ENCODE results near the gene GJB2.

The GJB2 gene

DNA sequence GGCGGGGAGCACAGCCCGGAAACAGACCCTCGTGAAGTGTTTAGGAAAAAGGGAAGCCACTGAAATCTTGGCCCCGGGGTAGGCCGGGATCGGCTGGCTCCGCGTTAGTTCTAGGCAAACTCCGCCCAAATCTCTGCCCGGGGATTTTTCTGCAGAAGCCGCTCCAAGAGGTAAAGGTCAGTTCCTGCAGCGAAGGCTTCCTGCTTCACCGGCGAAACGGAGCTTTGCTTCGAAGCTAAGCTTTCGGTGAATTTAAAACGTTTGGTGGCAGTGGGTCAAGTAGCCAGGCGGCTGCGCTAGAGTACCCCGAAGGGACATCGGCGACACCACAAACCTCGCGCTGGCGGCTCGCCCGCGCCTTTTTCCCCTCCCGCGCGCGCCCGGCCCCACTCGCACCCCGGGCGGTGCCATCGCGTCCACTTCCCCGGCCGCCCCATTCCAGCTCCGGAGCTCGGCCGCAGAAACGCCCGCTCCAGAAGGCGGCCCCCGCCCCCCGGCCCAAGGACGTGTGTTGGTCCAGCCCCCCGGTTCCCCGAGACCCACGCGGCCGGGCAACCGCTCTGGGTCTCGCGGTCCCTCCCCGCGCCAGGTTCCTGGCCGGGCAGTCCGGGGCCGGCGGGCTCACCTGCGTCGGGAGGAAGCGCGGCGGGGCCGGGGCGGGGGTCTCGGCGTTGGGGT lies 441 bp downstream of the GJB2 start:
- no peak for DNase-seq

GRCh38 chr13:20191311-20192157 lies 1.2 kb downstream of the GJB2 start:
- no peak for DNase-seq

DNA sequence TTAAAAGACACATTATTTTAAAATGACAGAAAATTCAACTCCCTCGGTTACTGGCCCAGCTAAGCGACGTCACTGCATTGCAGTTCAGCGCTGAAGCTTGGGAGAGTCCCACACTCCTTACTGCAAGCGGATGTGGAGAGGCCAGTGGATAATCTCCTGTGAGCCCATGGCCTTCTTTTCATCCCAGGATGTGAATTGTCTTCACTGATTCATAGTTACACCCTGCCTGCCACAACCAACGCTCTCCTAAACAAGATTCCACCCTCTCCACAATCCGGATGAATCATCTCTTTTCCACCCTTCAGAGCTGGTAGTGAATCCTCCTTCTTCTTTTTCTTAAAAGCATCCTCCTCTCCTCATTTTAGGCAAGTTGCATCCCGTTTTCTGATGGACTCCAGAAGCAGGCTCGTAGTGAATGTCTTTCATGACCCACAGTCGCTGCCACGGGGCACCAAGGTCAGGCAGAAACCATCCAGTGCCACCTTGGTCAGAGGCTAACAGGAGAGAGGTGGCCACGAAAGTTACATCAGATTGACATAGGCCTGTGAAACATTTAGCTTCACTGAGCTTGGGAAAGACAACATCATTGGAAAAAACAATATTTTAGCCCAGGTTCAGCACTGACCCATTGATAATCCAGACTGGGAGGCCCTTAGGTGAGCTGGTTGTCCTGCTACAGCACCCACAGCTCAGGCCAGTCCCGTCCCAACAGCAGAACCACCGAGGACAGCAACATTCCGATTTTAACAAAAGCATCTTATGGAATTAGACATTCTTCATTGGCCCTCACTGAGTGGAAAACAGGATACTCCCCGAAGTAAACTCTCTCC lies 2.0 kb downstream of the GJB2 start:
- DNase-seq = no peak

DNA sequence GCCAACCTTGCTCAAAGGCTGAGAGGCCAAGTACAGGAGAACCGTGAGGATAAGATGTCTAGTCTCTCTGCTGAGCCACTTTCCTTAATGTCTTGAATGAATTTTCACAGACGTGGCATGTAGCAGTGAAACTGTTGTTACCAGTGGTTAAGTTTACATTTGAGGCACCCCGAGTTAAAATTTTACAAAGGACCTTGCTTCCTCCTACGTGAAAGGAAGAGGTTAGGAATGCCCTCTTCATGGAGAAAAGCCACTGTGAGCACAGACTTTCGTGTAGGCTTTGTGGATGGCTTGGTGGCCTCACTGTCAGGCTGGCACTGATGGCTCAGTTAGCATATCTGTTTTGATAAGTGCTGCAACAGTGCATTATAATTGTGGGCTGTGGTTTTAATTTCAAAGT lies 2.7 kb downstream of the GJB2 start:
- DNase-seq = no peak

- no peak for DNase-seq
These were observed 3.8 kb downstream of the GJB2 start for GRCh38 chr13:20188667-20189553.

DNA sequence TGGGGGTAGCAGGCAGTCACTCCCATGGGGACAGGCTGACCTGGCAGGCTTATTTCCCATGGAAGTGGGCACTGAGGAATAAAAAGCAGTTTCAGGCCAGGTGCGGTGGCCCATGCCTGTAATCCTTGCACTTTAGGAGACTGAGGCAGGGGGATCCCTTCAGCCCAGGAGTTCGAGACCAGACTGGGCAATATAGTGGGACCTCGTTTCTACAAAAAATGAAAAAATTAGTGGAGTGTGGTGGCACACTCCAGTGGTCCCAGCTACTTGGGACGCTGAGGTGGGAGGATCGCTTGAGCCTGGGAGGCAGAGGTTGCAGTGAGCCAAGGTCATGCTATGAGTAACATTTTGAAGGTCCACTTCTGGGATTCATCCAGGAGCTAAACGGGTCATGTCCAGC lies 6.0 kb downstream of the GJB2 start:
- DNase-seq = no peak

GRCh38 chr13:20185366-20186056 lies 7.2 kb downstream of the GJB2 start:
- no peak for DNase-seq

GRCh38 chr13:20182231-20182846 lies 10.4 kb downstream of the GJB2 start:
- peak; percentile 70 for DNase-seq

- peak; percentile 8 for DNase-seq
These were observed 11.6 kb downstream of the GJB2 start for GRCh38 chr13:20181188-20181587.

DNA sequence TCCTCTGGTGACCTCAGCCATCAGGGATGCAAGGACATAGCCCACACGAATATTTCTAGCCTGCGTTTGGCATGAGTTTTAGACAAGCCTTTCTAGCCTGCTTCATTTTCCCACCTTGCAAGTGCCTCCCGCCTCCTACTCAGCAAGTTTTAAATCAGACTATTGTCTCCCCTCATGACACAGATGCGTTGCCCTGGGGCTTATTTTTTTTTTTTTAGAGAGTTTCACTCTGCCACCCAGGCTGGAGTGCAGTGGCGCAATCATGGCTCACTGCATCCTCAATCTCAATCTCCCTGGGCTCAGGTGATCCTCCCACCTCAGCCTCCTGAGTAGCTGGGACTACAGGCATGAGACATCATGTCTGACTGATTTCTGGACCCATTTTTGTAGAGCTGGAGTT lies 14.6 kb downstream of the GJB2 start:
- no peak for DNase-seq

- DNase-seq = no peak
These were observed 15.5 kb downstream of the GJB2 start for GRCh38 chr13:20177049-20177831.

DNA sequence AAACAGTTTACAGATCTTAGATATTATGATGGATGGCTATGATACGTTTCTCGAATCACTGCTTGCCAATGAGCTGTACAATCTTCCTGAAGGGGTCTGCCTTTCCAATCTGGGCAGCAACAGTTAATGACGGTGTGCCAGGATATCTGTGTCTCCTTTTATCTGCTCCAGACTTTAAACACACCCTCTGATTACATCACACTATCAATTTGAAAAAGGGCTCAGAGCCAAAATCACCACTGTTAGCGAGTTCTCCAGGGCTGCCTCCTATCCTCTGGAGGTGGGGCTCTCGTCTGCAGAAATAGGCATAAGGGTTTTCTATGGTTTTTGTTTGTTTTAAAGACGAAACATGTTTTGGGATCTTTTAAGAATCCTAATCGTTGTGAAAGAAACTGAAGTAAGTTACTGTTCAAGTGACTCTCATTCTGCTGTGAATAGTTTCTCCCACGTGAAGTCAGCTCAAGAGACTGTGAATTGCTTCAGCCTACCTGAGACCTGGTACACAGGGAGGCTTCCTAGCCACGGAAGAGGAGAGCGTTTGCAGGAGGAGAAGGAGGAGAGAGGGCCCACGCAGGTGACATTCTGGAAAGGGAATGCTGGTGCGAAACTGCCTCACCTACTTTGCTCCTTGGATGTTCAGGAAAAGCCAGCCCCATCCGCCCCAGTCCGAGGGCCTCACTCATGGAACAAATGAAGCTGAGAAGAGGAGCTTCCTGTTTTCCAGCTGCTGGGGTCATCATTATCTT lies 16.7 kb downstream of the GJB2 start:
- no peak for DNase-seq

GRCh38 chr13:20175406-20175794 lies 17.3 kb downstream of the GJB2 start:
- no peak for DNase-seq

- DNase-seq = no peak
These were observed 17.9 kb downstream of the GJB2 start for GRCh38 chr13:20174656-20175405.

- DNase-seq = no peak
These were observed 19.5 kb downstream of the GJB2 start for GRCh38 chr13:20173116-20173746.

DNA sequence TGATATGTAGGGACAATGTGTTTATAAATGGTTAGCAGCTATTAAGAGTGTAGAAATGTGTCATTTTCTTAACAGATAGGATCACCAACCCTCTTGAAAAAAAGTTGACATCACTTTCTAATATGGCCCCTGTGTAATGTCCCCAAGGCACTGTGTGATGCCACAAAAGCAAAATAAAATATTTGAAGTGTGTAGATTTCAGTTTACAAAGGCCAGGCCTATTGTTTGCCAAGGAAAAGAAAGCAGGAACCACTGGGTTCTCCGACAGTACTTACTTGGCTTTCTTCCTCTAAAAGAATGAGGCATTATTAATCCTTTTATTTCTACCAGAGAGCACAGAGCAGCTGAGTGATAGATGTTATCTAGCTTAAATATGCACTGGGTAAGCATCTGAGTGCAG lies 21.4 kb downstream of the GJB2 start:
- no peak for DNase-seq

DNA sequence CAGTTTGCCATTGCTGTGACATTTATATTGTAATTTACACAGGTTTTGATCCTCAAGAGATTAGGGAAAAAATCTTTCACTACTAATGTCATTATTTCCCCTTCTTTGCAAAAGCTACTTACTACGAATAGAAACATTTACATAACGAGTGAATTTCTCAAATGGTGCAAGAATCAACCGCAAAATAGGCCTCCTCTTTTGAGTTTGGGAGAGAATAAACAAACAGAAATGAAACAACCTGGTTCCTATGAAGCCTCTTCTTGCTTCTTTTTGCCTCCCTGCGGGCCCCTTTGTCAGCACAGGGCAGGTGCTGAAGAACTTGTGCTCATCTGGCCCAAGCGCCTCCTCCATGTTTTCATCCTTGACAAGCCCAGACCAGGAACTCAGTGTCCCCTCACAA lies 21.8 kb downstream of the GJB2 start:
- DNase-seq = no peak

DNA sequence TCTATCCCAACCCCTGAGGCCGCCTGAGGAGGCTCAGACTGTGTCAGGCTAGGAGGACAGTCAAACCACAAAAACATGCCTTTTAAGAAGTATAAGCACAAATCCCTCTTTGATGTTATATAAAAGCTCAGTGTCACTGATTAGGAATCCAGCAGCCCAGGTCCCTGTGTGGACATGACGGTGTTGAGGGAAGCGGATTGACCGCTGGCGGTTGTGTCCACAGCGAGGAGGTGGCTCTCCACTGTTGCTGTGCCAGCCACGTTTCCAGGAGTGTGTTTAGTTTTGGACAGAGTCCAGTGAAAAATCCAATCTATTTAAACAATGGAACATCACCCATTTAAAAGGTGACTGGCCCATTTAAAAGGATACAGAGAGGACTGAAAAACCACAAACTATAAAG lies 24.3 kb downstream of the GJB2 start:
- DNase-seq = no peak

All from NCI-H345 (cell line).